Measurements from ENCODE around the gene DACH1. TPM values are rescaled to one million over a fixed set of nuclear protein-coding genes. Genes with fewer than 3 reads are reported as not detected.

Gene DACH1
- total RNA-seq, 1 experiment from 2014 or later: 1.2 TPM

DNA sequence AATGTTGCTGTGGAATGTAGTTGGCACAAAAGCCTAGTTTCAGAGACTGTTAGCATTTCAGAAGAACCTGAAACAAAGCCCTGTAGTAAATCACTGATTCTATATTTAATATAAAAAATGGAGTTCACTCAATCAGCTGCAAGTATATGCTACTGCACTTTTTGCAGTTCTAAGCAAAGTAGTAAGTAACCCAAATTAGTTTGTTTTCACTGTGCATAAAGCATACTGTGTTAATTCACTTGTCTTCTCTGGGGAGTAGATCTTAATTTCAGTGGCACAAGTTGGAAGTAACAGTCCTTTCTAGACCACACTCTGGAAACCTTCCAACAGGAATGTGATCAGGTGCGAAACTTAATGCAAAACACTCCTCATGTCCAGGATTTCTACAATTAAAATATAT, 139.3 kb downstream of the DACH1 start:
- no peaks in the 10 kb centered on the region for H3K27me3 Mint-ChIP-seq (ENCODE audit: insufficient read depth, unreplicated experiment)
- H3K4me3 Mint-ChIP-seq (ENCODE audit: unreplicated experiment): no peak overlapping the region
- no peaks in the 10 kb centered on the region for H3K36me3 ChIP-seq (ENCODE audit: control insufficient read depth, insufficient read depth, low read length)
- H3K4me1 Mint-ChIP-seq (ENCODE audit: low read depth, unreplicated experiment): no peaks in the 10 kb centered on the region
- no peaks in the 10 kb centered on the region for H3K9me3 ChIP-seq
- H3K36me3 Mint-ChIP-seq (ENCODE audit: insufficient read depth, unreplicated experiment): no peaks in the 10 kb centered on the region
- H3K27me3 ChIP-seq (replicated peaks; ENCODE audit: control insufficient read depth, insufficient read depth, low read length): no peaks in the 10 kb centered on the region
- no TSS peak for BruUV-seq (replicated peaks)
- H3K27ac Mint-ChIP-seq (ENCODE audit: unreplicated experiment): no peak overlapping the region
- ChIA-PET POLR2A (no interaction called here), CTCF (no interaction called here)
- TF ChIP-seq, protein P1, sequence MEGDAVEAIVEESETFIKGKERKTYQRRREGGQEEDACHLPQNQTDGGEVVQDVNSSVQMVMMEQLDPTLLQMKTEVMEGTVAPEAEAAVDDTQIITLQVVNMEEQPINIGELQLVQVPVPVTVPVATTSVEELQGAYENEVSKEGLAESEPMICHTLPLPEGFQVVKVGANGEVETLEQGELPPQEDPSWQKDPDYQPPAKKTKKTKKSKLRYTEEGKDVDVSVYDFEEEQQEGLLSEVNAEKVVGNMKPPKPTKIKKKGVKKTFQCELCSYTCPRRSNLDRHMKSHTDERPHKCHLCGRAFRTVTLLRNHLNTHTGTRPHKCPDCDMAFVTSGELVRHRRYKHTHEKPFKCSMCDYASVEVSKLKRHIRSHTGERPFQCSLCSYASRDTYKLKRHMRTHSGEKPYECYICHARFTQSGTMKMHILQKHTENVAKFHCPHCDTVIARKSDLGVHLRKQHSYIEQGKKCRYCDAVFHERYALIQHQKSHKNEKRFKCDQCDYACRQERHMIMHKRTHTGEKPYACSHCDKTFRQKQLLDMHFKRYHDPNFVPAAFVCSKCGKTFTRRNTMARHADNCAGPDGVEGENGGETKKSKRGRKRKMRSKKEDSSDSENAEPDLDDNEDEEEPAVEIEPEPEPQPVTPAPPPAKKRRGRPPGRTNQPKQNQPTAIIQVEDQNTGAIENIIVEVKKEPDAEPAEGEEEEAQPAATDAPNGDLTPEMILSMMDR (IDR thresholded peaks at IDR 0.05; ENCODE audit: insufficient read depth in 1 of 2, low read depth in 1 of 2, low read length in 1 of 2, severe bottlenecking in 1 of 2, unreplicated experiment in 1 of 2): no peak
- no peak for DNase-seq
- H3K4me3 ChIP-seq (ENCODE audit: low read depth, low read length): no peak overlapping the region
- no peaks in the 10 kb centered on the region for H3K9me3 Mint-ChIP-seq (ENCODE audit: unreplicated experiment)
- no peaks in the 10 kb centered on the region for H3K4me1 ChIP-seq
- intact Hi-C loops (cut with micrococcal nuclease; ENCODE audit: unreplicated experiment): no loop called here

DNA sequence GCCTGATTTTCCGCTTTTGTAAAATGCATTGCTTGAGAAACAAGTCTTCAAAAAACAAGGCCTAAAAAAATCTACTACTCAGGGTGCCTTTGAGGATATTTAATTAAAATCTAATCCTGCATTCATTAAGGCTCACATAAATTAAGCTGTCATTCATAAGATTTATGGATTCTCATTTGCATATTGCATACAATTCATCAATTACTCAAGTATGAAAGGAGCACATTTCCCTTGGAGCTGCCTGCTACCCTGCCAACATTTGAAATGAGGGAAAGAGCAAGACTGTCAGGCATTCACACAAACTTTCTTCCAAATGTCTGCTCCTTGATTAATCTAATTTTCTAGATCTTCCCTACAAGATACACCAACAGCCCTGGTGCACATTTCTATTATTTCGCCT, 140.0 kb downstream of the DACH1 start:
- ChIA-PET CTCF (no interaction called here), POLR2A (no interaction called here)
- H3K27me3 ChIP-seq (replicated peaks; ENCODE audit: control insufficient read depth, insufficient read depth, low read length): no peaks in the 10 kb centered on the region
- no peaks in the 10 kb centered on the region for H3K4me1 ChIP-seq
- TF ChIP-seq, protein P1 (IDR thresholded peaks at IDR 0.05; ENCODE audit: insufficient read depth in 1 of 2, low read depth in 1 of 2, low read length in 1 of 2, severe bottlenecking in 1 of 2, unreplicated experiment in 1 of 2): no peak
- no peak for DNase-seq
- Mint-ChIP-seq H3K27ac (ENCODE audit: unreplicated experiment) (no peak overlapping the region), H3K36me3 (ENCODE audit: insufficient read depth, unreplicated experiment) (no peaks in the 10 kb centered on the region), H3K27me3 (ENCODE audit: insufficient read depth, unreplicated experiment) (no peaks in the 10 kb centered on the region), H3K9me3 (ENCODE audit: unreplicated experiment) (no peaks in the 10 kb centered on the region), H3K4me1 (ENCODE audit: low read depth, unreplicated experiment) (no peaks in the 10 kb centered on the region), H3K4me3 (ENCODE audit: unreplicated experiment) (no peak overlapping the region)
- no peaks in the 10 kb centered on the region for H3K36me3 ChIP-seq (ENCODE audit: control insufficient read depth, insufficient read depth, low read length)
- BruUV-seq (replicated peaks): no TSS peak
- H3K9me3 ChIP-seq: no peaks in the 10 kb centered on the region
- intact Hi-C loops (cut with micrococcal nuclease; ENCODE audit: unreplicated experiment): no loop called here
- H3K4me3 ChIP-seq (ENCODE audit: low read depth, low read length): no peak overlapping the region

DNA sequence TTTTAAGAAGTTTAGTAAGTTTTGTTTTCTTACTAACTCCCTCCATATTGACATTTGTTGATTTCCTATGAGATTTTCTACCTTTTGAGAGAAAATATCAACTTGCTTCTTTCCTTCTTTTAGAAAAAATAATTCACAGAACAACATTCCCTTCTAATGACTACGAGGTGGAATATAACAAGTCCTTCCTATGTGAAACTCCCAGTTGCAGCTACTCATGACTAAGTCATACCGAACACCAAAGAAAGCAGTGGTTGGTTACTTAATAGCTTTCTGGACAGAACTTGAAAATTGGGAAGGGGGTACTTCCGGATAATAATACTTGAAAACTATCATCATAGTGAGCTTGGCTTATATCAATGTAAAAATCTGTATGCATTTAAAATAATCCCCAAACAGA, 144.8 kb downstream of the DACH1 start:
- no peaks in the 10 kb centered on the region for H3K36me3 ChIP-seq (ENCODE audit: control insufficient read depth, insufficient read depth, low read length)
- H3K9me3 ChIP-seq: no peaks in the 10 kb centered on the region
- ChIA-PET POLR2A (no interaction called here), CTCF (no interaction called here)
- intact Hi-C loops (cut with micrococcal nuclease; ENCODE audit: unreplicated experiment): no loop called here
- TF ChIP-seq, protein P1 (IDR thresholded peaks at IDR 0.05; ENCODE audit: insufficient read depth in 1 of 2, low read depth in 1 of 2, low read length in 1 of 2, severe bottlenecking in 1 of 2, unreplicated experiment in 1 of 2): no peak
- Mint-ChIP-seq H3K4me3 (ENCODE audit: unreplicated experiment) (no peak overlapping the region), H3K36me3 (ENCODE audit: insufficient read depth, unreplicated experiment) (no peaks in the 10 kb centered on the region), H3K9me3 (ENCODE audit: unreplicated experiment) (no peaks in the 10 kb centered on the region), H3K4me1 (ENCODE audit: low read depth, unreplicated experiment) (no peaks in the 10 kb centered on the region), H3K27ac (ENCODE audit: unreplicated experiment) (no peak overlapping the region), H3K27me3 (ENCODE audit: insufficient read depth, unreplicated experiment) (peaks cover 4% of the 10 kb centered on the region)
- no peaks in the 10 kb centered on the region for H3K27me3 ChIP-seq (replicated peaks; ENCODE audit: control insufficient read depth, insufficient read depth, low read length)
- no peak for DNase-seq
- H3K4me1 ChIP-seq: no peaks in the 10 kb centered on the region
- BruUV-seq (replicated peaks): no TSS peak
- no peak overlapping the region for H3K4me3 ChIP-seq (ENCODE audit: low read depth, low read length)

All from Caco-2 (cell line).